HepG2 (cell line): ENCODE measurements around the gene DST. TPM values are rescaled to one million over a fixed set of nuclear protein-coding genes. Genes with fewer than 3 reads are reported as not detected.
A peak's percentile ranks its signal among the peaks of the same experiment; 100 is the strongest.

Experiments used
- BHLHE40 ChIP-seq: IDR thresholded peaks from 2 replicates; pipeline ENCODE4 v1.6.1; 2011; ENCODE audit warnings: low read length, improper control_type of control experiment
- FOXC1 ChIP-seq: sonication (generic); formaldehyde crosslinking; IDR thresholded peaks from 2 replicates; pipeline ENCODE4 v1.8.0; 2022; ENCODE audit warnings: mild to moderate bottlenecking, missing genetic modification reagents, borderline replicate concordance
- GZF1 ChIP-seq: sonication (generic); formaldehyde crosslinking; IDR thresholded peaks from 2 replicates; pipeline ENCODE4 v1.5.1; 2020; ENCODE audit warnings: mild to moderate bottlenecking, missing genetic modification reagents
- KAT8 ChIP-seq: IDR thresholded peaks from 2 replicates; pipeline ENCODE4 v1.6.1; 2016; ENCODE audit warnings: missing genetic modification reagents, missing compliant biosample characterization
- NFYB ChIP-seq: sonication (generic); formaldehyde crosslinking; IDR thresholded peaks from 2 replicates; pipeline ENCODE4 v1.4.0; 2020; ENCODE audit warnings: missing genetic modification reagents
- PRMT3 ChIP-seq: sonication (generic); formaldehyde crosslinking; IDR thresholded peaks from 2 replicates; pipeline ENCODE4 v1.8.1; 2022; ENCODE audit warnings: low read depth, mild to moderate bottlenecking, moderate library complexity, missing genetic modification reagents, borderline replicate concordance
- RFX3 ChIP-seq: IDR thresholded peaks from 2 replicates; pipeline ENCODE4 v1.6.1; 2016; ENCODE audit warnings: missing biosample characterization, missing genetic modification reagents
- TBX2 ChIP-seq: sonication (generic); formaldehyde crosslinking; IDR thresholded peaks from 2 replicates; pipeline ENCODE4 v1.5.0; 2020; ENCODE audit warnings: missing genetic modification reagents, mild to moderate bottlenecking, borderline replicate concordance
- ZBTB1 ChIP-seq: sonication (generic); formaldehyde crosslinking; IDR thresholded peaks from 2 replicates; pipeline ENCODE4 v1.4.0; 2020; ENCODE audit warnings: missing genetic modification reagents, borderline replicate concordance
- ZFX ChIP-seq: sonication (generic); formaldehyde crosslinking; IDR thresholded peaks from 2 replicates; pipeline ENCODE4 v1.4.0; 2020; ENCODE audit warnings: mild to moderate bottlenecking, low read depth, missing genetic modification reagents, moderate library complexity
- ZNF354B ChIP-seq: sonication (generic); formaldehyde crosslinking; IDR thresholded peaks from 2 replicates; pipeline ENCODE4 v1.8.0; 2022; ENCODE audit warnings: mild to moderate bottlenecking, missing genetic modification reagents
- ZNF550 ChIP-seq: sonication (generic); formaldehyde crosslinking; IDR thresholded peaks from 2 replicates; pipeline ENCODE4 v1.4.0; 2020; ENCODE audit warnings: mild to moderate bottlenecking, missing genetic modification reagents, borderline replicate concordance
- ZNF557 ChIP-seq: sonication (generic); formaldehyde crosslinking; IDR thresholded peaks from 2 replicates; pipeline ENCODE4 v1.4.0; 2020; ENCODE audit warnings: missing genetic modification reagents
- ZNF674 ChIP-seq: sonication (generic); formaldehyde crosslinking; IDR thresholded peaks from 2 replicates; pipeline ENCODE4 v1.5.0; 2020; ENCODE audit warnings: low read depth, mild to moderate bottlenecking, missing genetic modification reagents
- polyA plus RNA-seq, 8 experiments: library from polyadenylated mRNA; depleted of rRNA in 3 of 8; stranded (reverse) in 7 of 8; unstranded in 1 of 8; fragments of >200 nt; fragmentation: Illumina TruSeq in 4 of 8; extraction: Trizol in 4 of 8; gene quantifications; 2 replicates each; pipeline versions ENCODE4 v1.2.1 to v1.2.3, GENCODE V29; 2011 to 2016; ENCODE audit warnings: low read depth in 4 of 8, missing spikeins in 1 of 8, mixed read lengths in 1 of 8; ENCODE audit not compliant: insufficient read depth in 1 of 8
- total RNA-seq, 5 experiments: library from RNA; depleted of rRNA; stranded (reverse); fragments of >200 nt; fragmentation: Illumina TruSeq; extraction: Trizol; gene quantifications; 2 replicates each; pipeline ENCODE4 v1.2.3, GENCODE V29; 2016; ENCODE audit warnings: low read depth in 1 of 5
- TF ChIP-seq, protein P1 (sequence below): sonication (generic); formaldehyde crosslinking; IDR thresholded peaks from 2 replicates; pipeline ENCODE4 v1.4.0; 2020; ENCODE audit warnings: missing genetic modification reagents
- TF ChIP-seq, protein P2 (sequence below): sonication (generic); formaldehyde crosslinking; IDR thresholded peaks from 2 replicates; pipeline ENCODE4 v1.4.0; 2020; ENCODE audit warnings: missing genetic modification reagents
- TF ChIP-seq, protein P3 (sequence below): IDR thresholded peaks from 2 replicates; pipeline ENCODE4 v1.4.0; 2020; ENCODE audit warnings: mild to moderate bottlenecking, missing genetic modification reagents
- TF ChIP-seq, protein P4 (sequence below): IDR thresholded peaks from 2 replicates; pipeline ENCODE4 v1.6.1; 2018; ENCODE audit warnings: missing genetic modification reagents
- TF ChIP-seq, protein P5 (sequence below): sonication (generic); formaldehyde crosslinking; IDR thresholded peaks from 2 replicates; pipeline ENCODE4 v1.4.0; 2020; ENCODE audit warnings: missing genetic modification reagents

DST gene
- total and polyA plus RNA-seq, 2 of the 13 experiments (the other 11 are each of a cell fraction or from before 2014, with no cell fraction given), result 64.4 to 89.0 TPM

DNA sequence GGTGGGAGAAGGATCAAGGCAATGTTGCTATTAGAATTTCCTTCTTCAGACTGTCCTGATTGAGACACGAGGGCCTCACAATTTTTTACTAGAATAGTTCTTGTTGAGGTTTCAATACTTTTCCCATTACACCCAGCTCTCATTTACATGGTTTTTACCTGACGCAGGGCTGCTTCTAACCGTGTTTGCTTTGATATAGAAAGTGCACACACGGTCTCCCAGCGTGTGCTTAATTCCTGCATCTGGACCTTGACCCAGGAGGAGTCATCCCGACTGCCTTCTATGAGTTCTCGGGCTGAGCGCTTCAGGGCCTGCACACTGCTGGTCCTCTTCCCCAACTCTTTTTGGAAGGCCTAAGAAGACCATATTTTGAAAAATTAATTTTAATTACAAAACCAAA lies 160.2 kb downstream of the DST start (continued):
- TF ChIP-seq RFX3 (no peak), PRMT3 (CRISPR knock-in tag) (no peak), TBX2 (no peak), FOXC1 (CRISPR knock-in tag) (no peak), NFYB (CRISPR knock-in tag) (no peak), GZF1 (CRISPR knock-in tag) (no peak), ZNF354B (no peak), ZNF557 (CRISPR knock-in tag) (0 out of 2 replicates have a peak, but pooled peaks have one; percentile 32), ZFX (peak; percentile 65), KAT8 (CRISPR knock-in tag) (0 out of 2 replicates have a peak, but pooled peaks have one; percentile 17), BHLHE40 (no peak), ZNF674 (CRISPR knock-in tag) (no peak), ZBTB1 (no peak), ZNF550 (CRISPR knock-in tag) (no peak)
- TF ChIP-seq, protein P1, sequence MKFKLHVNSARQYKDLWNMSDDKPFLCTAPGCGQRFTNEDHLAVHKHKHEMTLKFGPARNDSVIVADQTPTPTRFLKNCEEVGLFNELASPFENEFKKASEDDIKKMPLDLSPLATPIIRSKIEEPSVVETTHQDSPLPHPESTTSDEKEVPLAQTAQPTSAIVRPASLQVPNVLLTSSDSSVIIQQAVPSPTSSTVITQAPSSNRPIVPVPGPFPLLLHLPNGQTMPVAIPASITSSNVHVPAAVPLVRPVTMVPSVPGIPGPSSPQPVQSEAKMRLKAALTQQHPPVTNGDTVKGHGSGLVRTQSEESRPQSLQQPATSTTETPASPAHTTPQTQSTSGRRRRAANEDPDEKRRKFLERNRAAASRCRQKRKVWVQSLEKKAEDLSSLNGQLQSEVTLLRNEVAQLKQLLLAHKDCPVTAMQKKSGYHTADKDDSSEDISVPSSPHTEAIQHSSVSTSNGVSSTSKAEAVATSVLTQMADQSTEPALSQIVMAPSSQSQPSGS, result peak; percentile 68; the same call in 1 of the 2 replicates
- TF ChIP-seq, protein P2, sequence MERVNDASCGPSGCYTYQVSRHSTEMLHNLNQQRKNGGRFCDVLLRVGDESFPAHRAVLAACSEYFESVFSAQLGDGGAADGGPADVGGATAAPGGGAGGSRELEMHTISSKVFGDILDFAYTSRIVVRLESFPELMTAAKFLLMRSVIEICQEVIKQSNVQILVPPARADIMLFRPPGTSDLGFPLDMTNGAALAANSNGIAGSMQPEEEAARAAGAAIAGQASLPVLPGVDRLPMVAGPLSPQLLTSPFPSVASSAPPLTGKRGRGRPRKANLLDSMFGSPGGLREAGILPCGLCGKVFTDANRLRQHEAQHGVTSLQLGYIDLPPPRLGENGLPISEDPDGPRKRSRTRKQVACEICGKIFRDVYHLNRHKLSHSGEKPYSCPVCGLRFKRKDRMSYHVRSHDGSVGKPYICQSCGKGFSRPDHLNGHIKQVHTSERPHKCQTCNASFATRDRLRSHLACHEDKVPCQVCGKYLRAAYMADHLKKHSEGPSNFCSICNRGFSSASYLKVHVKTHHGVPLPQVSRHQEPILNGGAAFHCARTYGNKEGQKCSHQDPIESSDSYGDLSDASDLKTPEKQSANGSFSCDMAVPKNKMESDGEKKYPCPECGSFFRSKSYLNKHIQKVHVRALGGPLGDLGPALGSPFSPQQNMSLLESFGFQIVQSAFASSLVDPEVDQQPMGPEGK (CRISPR knock-in tag), result 0 out of 2 replicates have a peak, but pooled peaks have one; percentile 20
- TF ChIP-seq, protein P3, sequence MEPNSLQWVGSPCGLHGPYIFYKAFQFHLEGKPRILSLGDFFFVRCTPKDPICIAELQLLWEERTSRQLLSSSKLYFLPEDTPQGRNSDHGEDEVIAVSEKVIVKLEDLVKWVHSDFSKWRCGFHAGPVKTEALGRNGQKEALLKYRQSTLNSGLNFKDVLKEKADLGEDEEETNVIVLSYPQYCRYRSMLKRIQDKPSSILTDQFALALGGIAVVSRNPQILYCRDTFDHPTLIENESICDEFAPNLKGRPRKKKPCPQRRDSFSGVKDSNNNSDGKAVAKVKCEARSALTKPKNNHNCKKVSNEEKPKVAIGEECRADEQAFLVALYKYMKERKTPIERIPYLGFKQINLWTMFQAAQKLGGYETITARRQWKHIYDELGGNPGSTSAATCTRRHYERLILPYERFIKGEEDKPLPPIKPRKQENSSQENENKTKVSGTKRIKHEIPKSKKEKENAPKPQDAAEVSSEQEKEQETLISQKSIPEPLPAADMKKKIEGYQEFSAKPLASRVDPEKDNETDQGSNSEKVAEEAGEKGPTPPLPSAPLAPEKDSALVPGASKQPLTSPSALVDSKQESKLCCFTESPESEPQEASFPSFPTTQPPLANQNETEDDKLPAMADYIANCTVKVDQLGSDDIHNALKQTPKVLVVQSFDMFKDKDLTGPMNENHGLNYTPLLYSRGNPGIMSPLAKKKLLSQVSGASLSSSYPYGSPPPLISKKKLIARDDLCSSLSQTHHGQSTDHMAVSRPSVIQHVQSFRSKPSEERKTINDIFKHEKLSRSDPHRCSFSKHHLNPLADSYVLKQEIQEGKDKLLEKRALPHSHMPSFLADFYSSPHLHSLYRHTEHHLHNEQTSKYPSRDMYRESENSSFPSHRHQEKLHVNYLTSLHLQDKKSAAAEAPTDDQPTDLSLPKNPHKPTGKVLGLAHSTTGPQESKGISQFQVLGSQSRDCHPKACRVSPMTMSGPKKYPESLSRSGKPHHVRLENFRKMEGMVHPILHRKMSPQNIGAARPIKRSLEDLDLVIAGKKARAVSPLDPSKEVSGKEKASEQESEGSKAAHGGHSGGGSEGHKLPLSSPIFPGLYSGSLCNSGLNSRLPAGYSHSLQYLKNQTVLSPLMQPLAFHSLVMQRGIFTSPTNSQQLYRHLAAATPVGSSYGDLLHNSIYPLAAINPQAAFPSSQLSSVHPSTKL (CRISPR knock-in tag), result peak; percentile 89
- TF ChIP-seq, protein P4, sequence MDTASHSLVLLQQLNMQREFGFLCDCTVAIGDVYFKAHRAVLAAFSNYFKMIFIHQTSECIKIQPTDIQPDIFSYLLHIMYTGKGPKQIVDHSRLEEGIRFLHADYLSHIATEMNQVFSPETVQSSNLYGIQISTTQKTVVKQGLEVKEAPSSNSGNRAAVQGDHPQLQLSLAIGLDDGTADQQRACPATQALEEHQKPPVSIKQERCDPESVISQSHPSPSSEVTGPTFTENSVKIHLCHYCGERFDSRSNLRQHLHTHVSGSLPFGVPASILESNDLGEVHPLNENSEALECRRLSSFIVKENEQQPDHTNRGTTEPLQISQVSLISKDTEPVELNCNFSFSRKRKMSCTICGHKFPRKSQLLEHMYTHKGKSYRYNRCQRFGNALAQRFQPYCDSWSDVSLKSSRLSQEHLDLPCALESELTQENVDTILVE (CRISPR knock-in tag), result no peak
- TF ChIP-seq, protein P5, sequence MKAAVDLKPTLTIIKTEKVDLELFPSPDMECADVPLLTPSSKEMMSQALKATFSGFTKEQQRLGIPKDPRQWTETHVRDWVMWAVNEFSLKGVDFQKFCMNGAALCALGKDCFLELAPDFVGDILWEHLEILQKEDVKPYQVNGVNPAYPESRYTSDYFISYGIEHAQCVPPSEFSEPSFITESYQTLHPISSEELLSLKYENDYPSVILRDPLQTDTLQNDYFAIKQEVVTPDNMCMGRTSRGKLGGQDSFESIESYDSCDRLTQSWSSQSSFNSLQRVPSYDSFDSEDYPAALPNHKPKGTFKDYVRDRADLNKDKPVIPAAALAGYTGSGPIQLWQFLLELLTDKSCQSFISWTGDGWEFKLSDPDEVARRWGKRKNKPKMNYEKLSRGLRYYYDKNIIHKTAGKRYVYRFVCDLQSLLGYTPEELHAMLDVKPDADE (CRISPR knock-in tag), result no peak
